Subcutaneous adipose tissue (tissue), 4 donors: ENCODE measurements around the gene IMPACT. TPM values are rescaled to one million over a fixed set of nuclear protein-coding genes. Genes with fewer than 3 reads are reported as not detected.

Experiments used
- total RNA-seq, 4 donors: library from RNA; depleted of rRNA; stranded (reverse); fragments of >200 nt; gene quantifications; one replicate each; pipeline ENCODE4 v1.1.0, GENCODE V29; 2016
- TF ChIP-seq, protein P1 (sequence below): fragments of 450-650 bp; IDR thresholded peaks from one replicate; pipeline ENCODE4 v1.5.1; 2016; ENCODE audit warnings: low read depth, mild to moderate bottlenecking, control low read depth, antibody characterized with exemption, moderate library complexity

Gene IMPACT, protein sequence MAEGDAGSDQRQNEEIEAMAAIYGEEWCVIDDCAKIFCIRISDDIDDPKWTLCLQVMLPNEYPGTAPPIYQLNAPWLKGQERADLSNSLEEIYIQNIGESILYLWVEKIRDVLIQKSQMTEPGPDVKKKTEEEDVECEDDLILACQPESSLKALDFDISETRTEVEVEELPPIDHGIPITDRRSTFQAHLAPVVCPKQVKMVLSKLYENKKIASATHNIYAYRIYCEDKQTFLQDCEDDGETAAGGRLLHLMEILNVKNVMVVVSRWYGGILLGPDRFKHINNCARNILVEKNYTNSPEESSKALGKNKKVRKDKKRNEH
- total RNA-seq = 10 to 100 TPM; 23.1 to 34.9 (median 28.3) TPM

DNA sequence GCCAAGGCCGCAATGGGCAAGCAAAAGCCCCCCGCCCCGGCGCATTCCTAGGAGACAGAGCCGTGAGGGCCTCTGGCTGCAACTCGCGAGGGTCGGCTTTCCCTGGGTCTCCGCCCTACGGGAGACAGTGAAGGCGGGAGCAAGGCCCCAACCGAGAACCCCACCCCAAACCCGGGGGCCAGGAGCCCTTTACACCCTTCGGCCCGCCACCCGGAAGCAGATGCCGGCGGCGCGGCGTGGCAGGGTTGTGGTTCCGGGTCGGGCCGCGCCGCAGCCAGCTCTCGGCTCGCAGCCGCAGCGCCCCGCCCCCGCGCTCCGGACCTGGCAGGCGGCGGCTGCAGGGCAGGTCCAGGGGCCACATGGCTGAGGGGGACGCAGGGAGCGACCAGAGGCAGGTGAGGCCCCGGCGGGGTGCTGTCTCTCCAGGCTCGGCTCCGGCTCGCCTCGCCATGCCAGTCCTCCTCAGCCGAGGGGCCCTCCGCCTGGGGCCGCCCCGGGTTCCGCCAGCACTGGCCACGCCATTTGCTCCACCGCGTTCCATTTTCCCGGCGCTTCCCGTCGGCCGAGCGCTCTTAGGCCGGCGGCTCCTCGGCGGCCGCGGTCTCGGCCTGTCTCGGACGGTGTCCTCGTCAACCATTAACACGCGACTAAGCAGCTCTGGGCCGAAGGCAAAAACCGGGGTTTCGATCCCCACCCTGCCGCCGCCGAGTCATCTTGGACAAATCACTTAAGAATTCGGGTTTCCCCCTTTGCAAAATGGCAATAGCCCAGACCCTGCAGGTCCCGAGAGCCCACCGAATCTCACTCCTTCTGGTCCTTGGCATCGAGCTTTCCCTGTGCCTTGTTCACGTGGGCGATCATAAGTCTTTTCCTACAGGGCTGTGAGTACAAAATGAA is at the start of gene IMPACT:
TSS of gene IMPACT (plus strand) at position 273 of the 897 bp plus-strand sequence. CDS start at position 360, 87 bp downstream.
- TF ChIP-seq, protein P1, sequence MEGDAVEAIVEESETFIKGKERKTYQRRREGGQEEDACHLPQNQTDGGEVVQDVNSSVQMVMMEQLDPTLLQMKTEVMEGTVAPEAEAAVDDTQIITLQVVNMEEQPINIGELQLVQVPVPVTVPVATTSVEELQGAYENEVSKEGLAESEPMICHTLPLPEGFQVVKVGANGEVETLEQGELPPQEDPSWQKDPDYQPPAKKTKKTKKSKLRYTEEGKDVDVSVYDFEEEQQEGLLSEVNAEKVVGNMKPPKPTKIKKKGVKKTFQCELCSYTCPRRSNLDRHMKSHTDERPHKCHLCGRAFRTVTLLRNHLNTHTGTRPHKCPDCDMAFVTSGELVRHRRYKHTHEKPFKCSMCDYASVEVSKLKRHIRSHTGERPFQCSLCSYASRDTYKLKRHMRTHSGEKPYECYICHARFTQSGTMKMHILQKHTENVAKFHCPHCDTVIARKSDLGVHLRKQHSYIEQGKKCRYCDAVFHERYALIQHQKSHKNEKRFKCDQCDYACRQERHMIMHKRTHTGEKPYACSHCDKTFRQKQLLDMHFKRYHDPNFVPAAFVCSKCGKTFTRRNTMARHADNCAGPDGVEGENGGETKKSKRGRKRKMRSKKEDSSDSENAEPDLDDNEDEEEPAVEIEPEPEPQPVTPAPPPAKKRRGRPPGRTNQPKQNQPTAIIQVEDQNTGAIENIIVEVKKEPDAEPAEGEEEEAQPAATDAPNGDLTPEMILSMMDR = no peak

DNA sequence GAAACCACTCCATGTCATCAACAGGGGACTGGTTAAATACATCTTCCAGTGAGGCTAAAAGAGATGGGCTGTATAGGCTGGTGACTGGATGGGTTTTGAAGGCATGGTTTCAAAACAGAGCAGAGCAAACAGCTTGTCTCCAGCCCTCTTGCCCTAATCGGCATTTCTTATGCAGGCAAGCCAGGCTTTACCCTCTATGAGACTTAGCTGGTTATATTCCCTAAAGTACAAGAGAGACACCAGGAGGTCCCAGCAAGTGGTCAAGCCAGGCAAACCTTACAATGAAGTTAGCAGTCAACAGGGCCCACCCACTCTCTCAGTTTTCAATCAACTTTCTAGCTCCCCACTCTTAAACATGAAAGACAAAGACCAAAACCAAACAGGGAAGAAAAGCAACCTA is 47.9 kb upstream of the IMPACT start:
- TF ChIP-seq, protein P1 = no peak

DNA sequence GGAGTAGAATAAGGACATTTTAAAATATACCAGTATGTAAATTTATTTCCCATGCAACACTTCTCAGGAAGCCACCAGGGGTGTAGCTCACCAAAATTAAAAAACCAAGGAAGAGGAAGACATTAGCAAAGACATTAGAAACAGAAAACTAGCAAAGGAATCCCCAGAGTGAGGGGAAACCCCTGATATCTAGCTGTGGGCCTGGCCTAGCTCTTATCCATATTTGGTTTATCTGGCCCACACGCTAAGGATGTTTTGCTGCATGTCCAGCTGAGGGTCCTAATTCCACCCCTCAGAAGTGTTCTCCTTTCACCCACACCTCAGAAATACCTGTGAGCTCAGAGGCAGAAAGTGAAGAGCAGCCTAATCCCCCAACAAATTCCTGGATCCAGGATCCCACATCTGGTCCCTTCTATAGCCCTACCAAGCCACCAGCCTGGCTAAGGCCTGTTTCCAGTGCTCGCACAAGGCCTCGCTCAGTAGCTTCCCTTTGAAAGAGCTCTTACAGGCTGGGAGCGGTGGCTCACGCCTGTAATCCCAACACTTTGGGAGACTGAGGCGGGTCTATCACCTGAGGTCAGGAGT is 46.2 kb upstream of the IMPACT start:
- TF ChIP-seq, protein P1 = no peak

DNA sequence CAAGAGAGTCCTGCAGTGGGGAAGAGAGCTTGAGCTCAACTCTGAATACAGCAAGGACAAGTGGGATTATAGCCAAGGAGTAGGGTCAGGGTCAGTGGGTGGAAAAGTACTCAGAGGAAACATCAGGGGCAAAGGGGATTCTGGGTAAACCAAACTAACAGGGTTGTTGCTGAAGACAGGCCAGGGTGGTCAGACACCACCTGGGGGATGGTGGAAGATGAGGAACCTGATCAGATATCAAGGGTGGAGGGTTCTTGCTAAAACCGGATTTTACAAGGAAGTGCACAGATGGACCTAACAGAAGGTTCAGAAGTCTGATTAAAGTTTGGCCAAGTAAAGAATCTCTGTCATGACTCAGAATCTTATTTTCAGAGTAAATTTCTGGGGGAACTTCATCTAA is 45.3 kb upstream of the IMPACT start:
- TF ChIP-seq, protein P1 = no peak

DNA sequence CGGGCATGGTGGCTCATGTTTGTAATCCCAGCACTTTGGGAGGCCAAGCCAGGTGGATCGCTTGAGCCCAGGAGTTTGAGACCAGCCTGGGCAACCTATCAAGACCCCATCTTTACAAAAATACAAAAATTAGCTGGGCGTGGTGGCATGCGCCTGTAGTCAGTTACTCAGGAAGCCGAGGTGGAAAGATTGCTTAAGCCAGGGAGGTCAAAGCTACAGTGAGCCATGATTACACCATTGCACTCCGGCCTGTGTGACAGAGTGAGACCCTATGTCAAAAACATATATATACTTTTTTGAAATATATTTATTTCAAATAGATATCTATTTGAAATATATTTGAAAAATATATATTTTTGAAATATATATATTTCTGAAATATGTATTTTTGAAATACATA is 39.8 kb upstream of the IMPACT start:
- TF ChIP-seq, protein P1 = no peak

DNA sequence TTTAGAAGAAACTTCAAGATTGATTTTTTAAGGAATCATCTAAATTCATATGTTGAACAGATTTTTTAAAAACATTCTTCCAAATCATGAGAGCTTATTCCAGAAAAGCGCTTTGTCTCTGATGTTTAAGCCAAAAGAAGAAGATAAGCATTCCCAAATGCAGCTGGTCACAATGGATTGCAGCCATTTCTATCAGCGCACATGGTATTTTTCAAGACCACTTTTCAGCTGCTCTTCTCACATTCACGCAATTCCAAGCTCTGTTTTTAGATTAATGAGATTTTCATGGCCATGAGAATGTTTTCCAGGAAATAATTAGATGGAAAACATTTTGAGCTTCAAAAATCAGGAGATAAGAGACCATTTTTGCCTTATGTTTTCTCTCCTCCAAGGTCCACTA is 37.5 kb upstream of the IMPACT start:
- TF ChIP-seq, protein P1 = no peak
